Vagina (tissue), 2 donors: ENCODE results near the gene MBOAT2.

ENCODE experiments used
- CTCF ChIP-seq, 3 experiments: fragments of 450-650 bp in 2 of 3; fragments of 200-600 bp in 1 of 3; sonication (generic) in 1 of 3; IDR thresholded peaks; one replicate each; pipeline ENCODE4 v1.5.1; 2017 to 2019; ENCODE audit warnings: antibody characterized with exemption in 3 of 3, mild to moderate bottlenecking in 2 of 3, moderate library complexity in 2 of 3
- POLR2AphosphoS5 ChIP-seq, 2 donors: sonication (generic); formaldehyde crosslinking; IDR thresholded peaks; one replicate each; pipeline ENCODE4 v1.9.0; 2017; ENCODE audit warnings: antibody characterized with exemption in 2 of 2, mild to moderate bottlenecking in 2 of 2, low read depth in 1 of 2; ENCODE audit not compliant: insufficient read depth in 1 of 2

- TF ChIP-seq CTCF (IDR thresholded peaks at IDR 0.05) (no peak), POLR2AphosphoS5 (IDR thresholded peaks at IDR 0.05; ENCODE audit: insufficient read depth in 1 of 2, low read depth in 1 of 2) (no peak)
Measured at GRCh38 chr2:8839189-8839965, 164.1 kb downstream of the MBOAT2 start.
